ENCODE data around the gene POLR2F. TPM values are rescaled to one million over a fixed set of nuclear protein-coding genes. Genes with fewer than 3 reads are reported as not detected.
"Not testable (repeated sequence)": the region's sequence is repeated elsewhere in the genome, so short reads cannot be mapped to it uniquely, and the experiment has no call there.

Gene POLR2F
- polyA plus RNA-seq, 1 of the 3 experiments (the other 2 are of a cell fraction): 255 TPM

DNA sequence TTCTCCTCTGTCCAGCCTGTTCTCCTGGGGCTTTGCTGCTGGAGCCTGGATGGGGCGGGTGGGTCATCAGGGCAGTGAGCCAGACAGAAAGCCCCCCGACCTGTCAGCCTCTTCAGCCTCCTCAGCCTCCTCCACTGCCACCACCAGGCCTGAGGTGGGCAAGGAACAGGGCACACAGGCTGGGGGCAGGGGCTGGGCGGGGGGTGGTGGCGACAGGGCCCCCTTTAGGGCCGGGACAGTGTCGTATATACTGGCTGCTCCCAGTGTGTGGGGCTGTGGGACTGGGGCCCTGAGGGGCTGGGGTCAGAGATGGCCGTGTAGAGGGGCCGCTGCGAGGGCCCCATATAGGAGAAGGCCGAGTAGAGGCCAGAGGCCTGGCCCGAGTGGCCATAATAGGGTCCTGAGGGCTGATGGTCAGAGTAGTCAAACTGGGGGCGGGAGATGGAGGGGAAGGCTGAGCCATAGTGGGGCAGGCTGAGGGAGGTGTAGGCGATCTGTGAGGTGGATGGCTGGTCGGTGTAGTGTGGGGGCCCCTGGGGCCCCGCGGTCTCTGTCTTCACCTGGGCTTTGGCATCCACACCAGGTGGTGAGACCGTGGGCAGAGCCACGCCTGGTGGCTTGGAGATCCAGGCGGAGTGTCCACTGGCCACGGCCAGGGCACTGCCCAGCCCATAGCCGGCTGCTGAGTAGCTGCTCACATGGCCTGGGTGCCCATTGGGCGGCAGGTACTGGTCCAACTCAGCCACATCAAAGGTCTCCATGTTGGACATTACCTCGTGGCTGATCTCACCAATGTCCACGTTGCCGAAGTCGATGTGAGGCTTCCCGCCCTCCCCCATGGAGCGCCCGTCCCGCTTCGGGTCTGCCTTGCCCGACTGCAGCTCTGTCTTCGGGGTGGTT is 20.0 kb downstream of the POLR2F start:
- POLR2A ChIA-PET: no interaction called here
- TF ChIP-seq NRF1 (IDR thresholded peaks at IDR 0.05; ENCODE audit: low read depth, low read length) (no peak), FOXJ3 (CRISPR knock-in tag; IDR thresholded peaks at IDR 0.05) (no peak)
- TF ChIP-seq, protein P1, sequence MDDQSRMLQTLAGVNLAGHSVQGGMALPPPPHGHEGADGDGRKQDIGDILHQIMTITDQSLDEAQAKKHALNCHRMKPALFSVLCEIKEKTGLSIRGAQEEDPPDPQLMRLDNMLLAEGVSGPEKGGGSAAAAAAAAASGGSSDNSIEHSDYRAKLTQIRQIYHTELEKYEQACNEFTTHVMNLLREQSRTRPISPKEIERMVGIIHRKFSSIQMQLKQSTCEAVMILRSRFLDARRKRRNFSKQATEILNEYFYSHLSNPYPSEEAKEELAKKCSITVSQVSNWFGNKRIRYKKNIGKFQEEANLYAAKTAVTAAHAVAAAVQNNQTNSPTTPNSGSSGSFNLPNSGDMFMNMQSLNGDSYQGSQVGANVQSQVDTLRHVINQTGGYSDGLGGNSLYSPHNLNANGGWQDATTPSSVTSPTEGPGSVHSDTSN (IDR thresholded peaks at IDR 0.05): no peak
- WGBS (ENCODE audit: low lambda C conversion rate): 94% methylated on average over 8 of the region's 33 CpGs

DNA sequence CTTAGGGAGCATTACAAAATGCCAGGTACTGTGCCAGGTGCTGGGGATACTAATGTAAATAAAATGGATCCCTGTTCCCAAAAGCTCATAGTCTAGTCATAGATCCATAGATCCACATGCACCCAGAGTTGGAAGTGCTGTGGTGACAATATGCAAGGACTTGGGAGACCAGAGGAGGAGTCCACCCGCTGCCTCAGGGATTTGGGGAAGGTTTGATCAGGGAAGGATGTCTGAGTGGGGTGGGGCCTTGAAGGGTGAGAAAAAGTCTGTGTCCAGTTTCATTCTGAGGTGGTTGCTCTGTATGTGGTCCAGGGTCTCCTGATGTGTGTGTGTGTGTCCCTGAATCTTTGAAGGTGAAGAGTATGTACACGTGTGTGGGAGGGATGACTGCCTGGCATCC is 21.7 kb downstream of the POLR2F start:
- no peaks in the 10 kb centered on the region for H3K36me3 ChIP-seq (replicated peaks in 1 of 2; ENCODE audit: control insufficient read depth in 1 of 2, insufficient read depth in 2 of 2, low read length in 1 of 2)
- no peaks in the 10 kb centered on the region for H3K27me3 ChIP-seq (ENCODE audit: insufficient read depth)
- no peaks in the 10 kb centered on the region for H3K9me2 ChIP-seq
- no peak overlapping the region for H2AFZ ChIP-seq (ENCODE audit: low read depth)
- H3K9me3 ChIP-seq: no peaks in the 10 kb centered on the region
- H3K4me1 ChIP-seq (ENCODE audit: control insufficient read depth in 1 of 2, insufficient read depth in 2 of 2, low read depth in 1 of 2, low read length in 1 of 2): no peaks in the 10 kb centered on the region
- H3K4me2 ChIP-seq: no peak overlapping the region
- H3K27ac ChIP-seq (ENCODE audit: low read depth in 2 of 2, low read length in 1 of 2): no peak overlapping the region
- no peaks in the 10 kb centered on the region for H3F3A ChIP-seq (replicated peaks; ENCODE audit: insufficient read depth)
- H3K9ac ChIP-seq: no peak overlapping the region
- TF ChIP-seq SMC3 (IDR thresholded peaks at IDR 0.05; ENCODE audit: low read depth, low read length) (no peak), TAF1 (IDR thresholded peaks at IDR 0.05; ENCODE audit: borderline replicate concordance, low read depth, low read length) (no peak), MXI1 (IDR thresholded peaks at IDR 0.05; ENCODE audit: low read depth, low read length) (no peak), CTCF (IDR thresholded peaks at IDR 0.05) (no peak), RAD21 (IDR thresholded peaks at IDR 0.05; ENCODE audit: low read length) (no peak), EZH2phosphoT487 (IDR thresholded peaks at IDR 0.05; ENCODE audit: borderline replicate concordance, low read depth) (no peak), JUND (IDR thresholded peaks at IDR 0.05) (no peak), GATA2 (CRISPR knock-in tag; IDR thresholded peaks at IDR 0.05) (no peak), GABPA (IDR thresholded peaks at IDR 0.05; ENCODE audit: low read depth) (no peak), RFX5 (IDR thresholded peaks at IDR 0.05; ENCODE audit: low read length) (no peak), EP300 (IDR thresholded peaks at IDR 0.05; ENCODE audit: borderline replicate concordance in 1 of 2, low read depth in 1 of 2, low read length in 1 of 2) (no peak), RCOR1 (IDR thresholded peaks at IDR 0.05; ENCODE audit: low read length) (no peak), POLR2AphosphoS5 (IDR thresholded peaks at IDR 0.05; ENCODE audit: low read depth, low read length) (no peak)
- TF ChIP-seq, protein P1 (IDR thresholded peaks at IDR 0.05): no peak
- TF ChIP-seq, protein P2, sequence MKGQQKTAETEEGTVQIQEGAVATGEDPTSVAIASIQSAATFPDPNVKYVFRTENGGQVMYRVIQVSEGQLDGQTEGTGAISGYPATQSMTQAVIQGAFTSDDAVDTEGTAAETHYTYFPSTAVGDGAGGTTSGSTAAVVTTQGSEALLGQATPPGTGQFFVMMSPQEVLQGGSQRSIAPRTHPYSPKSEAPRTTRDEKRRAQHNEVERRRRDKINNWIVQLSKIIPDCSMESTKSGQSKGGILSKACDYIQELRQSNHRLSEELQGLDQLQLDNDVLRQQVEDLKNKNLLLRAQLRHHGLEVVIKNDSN (IDR thresholded peaks at IDR 0.05; ENCODE audit: borderline replicate concordance, low read depth): no peak
- ChIA-PET POLR2A (no interaction called here), CTCF (no interaction called here)
- H4K20me1 ChIP-seq (ENCODE audit: insufficient read depth): no peaks in the 10 kb centered on the region
- WGBS (ENCODE audit: low lambda C conversion rate): 100% methylated on average over 1 of the region's 2 CpGs
- DNase-seq: no peak
- no peak overlapping the region for H3K4me3 ChIP-seq (ENCODE audit: low read depth in 2 of 2, low read length in 1 of 2)
- H3K79me2 ChIP-seq (ENCODE audit: insufficient read depth): no peaks in the 10 kb centered on the region

More for the DNA sequence above, 20.0 kb downstream of the POLR2F start:
- Histone ChIP-seq H3K36me3 (replicated peaks in 1 of 2; ENCODE audit: control insufficient read depth in 1 of 2, insufficient read depth in 2 of 2, low read length in 1 of 2) (peaks cover 0 to 2% of the 10 kb centered on the region in 2 experiments), H3K9me3 (no peaks in the 10 kb centered on the region), H3K27me3 (ENCODE audit: insufficient read depth) (no peaks in the 10 kb centered on the region), H3K79me2 (ENCODE audit: insufficient read depth) (no peaks in the 10 kb centered on the region), H3K27ac (ENCODE audit: low read depth in 2 of 2, low read length in 1 of 2) (no peak overlapping the region), H2AFZ (ENCODE audit: low read depth) (no peak overlapping the region), H4K20me1 (ENCODE audit: insufficient read depth) (no peaks in the 10 kb centered on the region), H3K9me2 (no peaks in the 10 kb centered on the region), H3K9ac (no peak overlapping the region), H3K4me2 (no peak overlapping the region), H3F3A (replicated peaks; ENCODE audit: insufficient read depth) (no peaks in the 10 kb centered on the region), H3K4me3 (ENCODE audit: low read depth in 2 of 2, low read length in 1 of 2) (no peak overlapping the region), H3K4me1 (ENCODE audit: control insufficient read depth in 1 of 2, insufficient read depth in 2 of 2, low read depth in 1 of 2, low read length in 1 of 2) (no peaks in the 10 kb centered on the region)
- CTCF ChIA-PET: no interaction called here
- DNase-seq: no peak

DNA sequence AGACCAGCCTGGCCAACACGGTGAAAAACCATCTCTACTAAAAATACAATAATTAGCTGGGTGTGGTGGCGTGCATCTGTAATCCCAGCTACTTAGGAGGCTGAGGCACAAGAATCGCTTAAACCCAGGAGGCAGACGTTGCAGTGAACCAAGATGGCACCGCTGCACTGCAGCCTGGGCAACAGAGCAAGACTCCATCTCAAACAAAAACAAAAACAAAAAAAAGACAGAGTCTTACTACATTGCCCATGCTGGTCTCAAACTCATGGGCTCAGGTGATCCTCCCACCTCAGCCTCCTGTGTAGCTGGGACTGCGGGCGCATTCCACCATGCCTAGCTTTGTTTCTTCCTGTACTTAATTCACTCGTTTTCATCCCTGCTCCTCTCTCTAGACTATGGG is 22.5 kb downstream of the POLR2F start:
- H2AFZ ChIP-seq (ENCODE audit: low read depth); H3K4me3 ChIP-seq (ENCODE audit: low read depth in 2 of 2, low read length in 1 of 2); H3F3A ChIP-seq (replicated peaks; ENCODE audit: insufficient read depth); H3K9me3 ChIP-seq; H3K9ac ChIP-seq; H3K4me2 ChIP-seq; DNase-seq; H3K36me3 ChIP-seq (replicated peaks in 1 of 2; ENCODE audit: control insufficient read depth in 1 of 2, insufficient read depth in 2 of 2, low read length in 1 of 2); POLR2A ChIA-PET; H4K20me1 ChIP-seq (ENCODE audit: insufficient read depth); H3K27ac ChIP-seq (ENCODE audit: low read depth in 2 of 2, low read length in 1 of 2); H3K27me3 ChIP-seq (ENCODE audit: insufficient read depth); H3K79me2 ChIP-seq (ENCODE audit: insufficient read depth); H3K4me1 ChIP-seq (ENCODE audit: control insufficient read depth in 1 of 2, insufficient read depth in 2 of 2, low read depth in 1 of 2, low read length in 1 of 2); H3K9me2 ChIP-seq: not testable (repeated sequence)
- CTCF ChIA-PET: interaction anchor here (1.6 to 2.3 kb wide), 2 partner anchors 10 to 158 kb away, joined by 4 to 7 read pairs; no protein-coding TSS in a partner anchor
- 92% methylated on average over 7 of the region's 8 CpGs for WGBS (ENCODE audit: low lambda C conversion rate)
